ENCODE data around the gene SOX10. TPM values are rescaled to one million over a fixed set of nuclear protein-coding genes. Genes with fewer than 3 reads are reported as not detected.

The SOX10 gene
- total RNA-seq, 1 experiment from 2014 or later: 2.4 TPM

DNA sequence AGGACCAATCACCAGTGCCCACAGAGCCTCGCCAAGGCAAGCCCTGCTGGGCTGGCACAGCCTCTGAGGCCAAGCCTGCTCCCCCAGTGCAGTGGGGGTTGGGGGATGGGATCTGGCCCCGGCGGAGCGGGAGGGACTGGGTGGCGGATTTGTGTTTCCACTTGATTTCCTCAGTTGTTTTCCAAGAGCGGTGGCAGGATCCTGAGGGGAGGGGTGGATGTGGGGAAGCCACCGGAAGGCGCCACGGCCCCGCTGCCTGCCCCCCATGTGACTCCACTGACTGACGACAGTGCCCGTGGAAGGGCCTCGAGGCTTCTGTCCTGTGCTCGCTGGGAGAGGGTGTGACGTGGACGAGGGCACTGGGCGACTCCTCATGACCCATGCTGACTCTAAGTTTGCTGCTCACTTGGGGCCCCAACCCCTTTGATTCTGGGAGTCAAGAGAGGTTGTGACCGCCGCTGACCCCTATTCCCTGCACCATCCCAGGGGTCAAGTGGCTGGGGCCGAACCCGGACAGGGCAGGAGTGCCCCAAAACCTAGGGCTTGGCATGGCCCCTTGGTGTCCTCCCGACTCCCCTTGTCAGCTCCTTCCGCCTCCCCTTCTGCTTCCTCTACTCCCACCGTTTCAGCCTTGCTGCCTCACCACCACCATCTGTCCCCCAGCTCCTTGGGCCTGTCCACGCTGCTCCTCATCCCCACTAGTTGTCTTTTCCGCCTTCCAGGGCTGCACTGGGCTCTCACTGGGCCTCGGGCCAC is 49.3 kb upstream of the SOX10 start:
- H4K20me1 ChIP-seq (ENCODE audit: control insufficient read depth, insufficient read depth, insufficient read length): no peaks in the 10 kb centered on the region
- TF ChIP-seq, protein P1, sequence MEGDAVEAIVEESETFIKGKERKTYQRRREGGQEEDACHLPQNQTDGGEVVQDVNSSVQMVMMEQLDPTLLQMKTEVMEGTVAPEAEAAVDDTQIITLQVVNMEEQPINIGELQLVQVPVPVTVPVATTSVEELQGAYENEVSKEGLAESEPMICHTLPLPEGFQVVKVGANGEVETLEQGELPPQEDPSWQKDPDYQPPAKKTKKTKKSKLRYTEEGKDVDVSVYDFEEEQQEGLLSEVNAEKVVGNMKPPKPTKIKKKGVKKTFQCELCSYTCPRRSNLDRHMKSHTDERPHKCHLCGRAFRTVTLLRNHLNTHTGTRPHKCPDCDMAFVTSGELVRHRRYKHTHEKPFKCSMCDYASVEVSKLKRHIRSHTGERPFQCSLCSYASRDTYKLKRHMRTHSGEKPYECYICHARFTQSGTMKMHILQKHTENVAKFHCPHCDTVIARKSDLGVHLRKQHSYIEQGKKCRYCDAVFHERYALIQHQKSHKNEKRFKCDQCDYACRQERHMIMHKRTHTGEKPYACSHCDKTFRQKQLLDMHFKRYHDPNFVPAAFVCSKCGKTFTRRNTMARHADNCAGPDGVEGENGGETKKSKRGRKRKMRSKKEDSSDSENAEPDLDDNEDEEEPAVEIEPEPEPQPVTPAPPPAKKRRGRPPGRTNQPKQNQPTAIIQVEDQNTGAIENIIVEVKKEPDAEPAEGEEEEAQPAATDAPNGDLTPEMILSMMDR (conservative IDR thresholded peaks at IDR 0.05): no peak
- no peak overlapping the region for H3K56ac ChIP-seq (ENCODE audit: insufficient read length, low read depth, low read length)
- peak overlapping the region; percentile 42 for H4K91ac ChIP-seq (ENCODE audit: insufficient read length, low read depth, low read length)
- H3K27me3 ChIP-seq (ENCODE audit: insufficient read depth, low read length): no peaks in the 10 kb centered on the region
- Mint-ChIP-seq H3K4me3 (peak overlapping the region; percentile 1 to 32; a peak in 3 of 5 replicates), H3K27ac (peak overlapping the region in 2 of 3 experiments; percentile 42 to 92; a peak in 3 of 7 replicates), H3K4me1 (peaks cover 23 to 44% of the 10 kb centered on the region in 2 experiments), H3K27me3 (ENCODE audit: low read depth) (peaks cover 11% of the 10 kb centered on the region), H3K36me3 (ENCODE audit: insufficient read depth in 1 of 3, low read depth in 3 of 3) (no peaks in the 10 kb centered on the region), H3K9me3 (no peaks in the 10 kb centered on the region)
- no peak overlapping the region for H3K23ac ChIP-seq (ENCODE audit: insufficient read length, low read depth, low read length)
- no CpG with 5 or more reads among the region's 27 CpGs for WGBS (ENCODE audit: extremely low coverage, insufficient read length, low lambda C conversion rate)
- H3K14ac ChIP-seq (ENCODE audit: insufficient read depth, low read length): peak overlapping the region; percentile 91
- no peak overlapping the region for H4K5ac ChIP-seq (ENCODE audit: insufficient read length, low read depth, low read length)
- H3K4me2 ChIP-seq (ENCODE audit: insufficient read depth, insufficient read length, low read length): no peak overlapping the region
- H2AFZ ChIP-seq (ENCODE audit: low read length): no peak overlapping the region
- no peaks in the 10 kb centered on the region for H3K23me2 ChIP-seq (ENCODE audit: insufficient read length, low read depth, low read length, poor library complexity, severe bottlenecking)
- no peak overlapping the region for H2BK15ac ChIP-seq (ENCODE audit: low read depth, low read length)
- H4K8ac ChIP-seq (replicated peaks; ENCODE audit: insufficient read length, low read depth, low read length): no peak overlapping the region
- no peak overlapping the region for H2BK20ac ChIP-seq (ENCODE audit: low read depth, low read length, poor library complexity, severe bottlenecking)
- no peak overlapping the region for H2AK5ac ChIP-seq (ENCODE audit: insufficient read length, low read length)
- peak; percentile 26 for DNase-seq
- H3K9me3 ChIP-seq (ENCODE audit: control insufficient read depth, low read depth, low read length): no peaks in the 10 kb centered on the region
- peak overlapping the region; percentile 38 for H2BK12ac ChIP-seq (ENCODE audit: insufficient read length, low read depth, low read length)
- no peak overlapping the region for H3K27ac ChIP-seq (ENCODE audit: insufficient read length, low read depth, low read length)
- peak overlapping the region; percentile 89 for H3K18ac ChIP-seq (ENCODE audit: insufficient read length, low read depth, low read length)
- H3K79me2 ChIP-seq (ENCODE audit: insufficient read depth, low read length): no peaks in the 10 kb centered on the region
- peak overlapping the region; percentile 6; the same call in 1 of the 2 replicates for H3K4ac ChIP-seq (ENCODE audit: low read depth, low read length)
- H3K79me1 ChIP-seq (ENCODE audit: insufficient read depth, low read depth, low read length, poor library complexity, severe bottlenecking): no peaks in the 10 kb centered on the region
- H2BK5ac ChIP-seq (ENCODE audit: insufficient read length, low read length): no peak overlapping the region
- H3T11ph ChIP-seq (ENCODE audit: low read length): no peak overlapping the region
- H2BK120ac ChIP-seq (ENCODE audit: low read depth, low read length, poor library complexity, severe bottlenecking): no peak overlapping the region
- H3K4me1 ChIP-seq (ENCODE audit: insufficient read depth, low read length): peaks cover 4% of the 10 kb centered on the region; the same call in 1 of the 2 replicates
- no peak overlapping the region for H3K9ac ChIP-seq (ENCODE audit: extremely low read depth, insufficient read length, low read length)

Data from H9 (cell line).